GM12875 (cell line): ENCODE results near the gene CCR3.

Experiments used
- H3K4me3 ChIP-seq: one replicate; pipeline ENCODE4 v1.5.1; 2011; ENCODE audit warnings: low read depth, low read length, control low read depth
- CTCF ChIP-seq: IDR thresholded peaks from 2 replicates; pipeline ENCODE4 v1.5.1; 2011; ENCODE audit warnings: low read depth, mild to moderate bottlenecking, control low read depth, inconsistent platforms, low read length, moderate library complexity, borderline replicate concordance; ENCODE audit not compliant: insufficient read depth

The CCR3 gene

GRCh38 chr3:46304739-46305138 lies 62.5 kb downstream of the CCR3 start:
- H3K4me3 ChIP-seq: no peak overlapping the region
- no peak for TF ChIP-seq CTCF

GRCh38 chr3:46312991-46313390 lies 70.7 kb downstream of the CCR3 start:
- TF ChIP-seq CTCF: no peak
- H3K4me3 ChIP-seq: no peak overlapping the region

GRCh38 chr3:46314517-46314916 lies 72.3 kb downstream of the CCR3 start:
- no peak overlapping the region for H3K4me3 ChIP-seq
- TF ChIP-seq CTCF: no peak

- TF ChIP-seq CTCF: no peak
- H3K4me3 ChIP-seq: no peak overlapping the region
Observed at GRCh38 chr3:46316206-46316605, 73.9 kb downstream of the CCR3 start.
